SKM-1 (cell line): Measurements from ENCODE around the gene PDE4B.
"Not testable (repeated sequence)": the region's sequence is repeated elsewhere in the genome, so short reads cannot be mapped to it uniquely, and the experiment has no call there.

Experiments
- DNase-seq: peaks from one replicate; lab custom pipeline; 2025; ENCODE audit not compliant: unreplicated experiment; lab: John Stamatoyannopoulos, UW

PDE4B gene

GRCh38 chr1:66300972-66301451 lies 508.3 kb downstream of the PDE4B start:
- DNase-seq, result no peak

- no peak for DNase-seq
These were observed 509.6 kb downstream of the PDE4B start for GRCh38 chr1:66302184-66302742.

GRCh38 chr1:66302815-66303214 lies 510.1 kb downstream of the PDE4B start:
- no peak for DNase-seq

- DNase-seq, result no peak
These were observed 511.0 kb downstream of the PDE4B start for GRCh38 chr1:66303646-66304045.

- DNase-seq, result no peak
These were observed 511.4 kb downstream of the PDE4B start for GRCh38 chr1:66304128-66304527.

- DNase-seq, result no peak
These were observed 513.2 kb downstream of the PDE4B start for GRCh38 chr1:66305927-66306326.

- no peak for DNase-seq
These were observed 516.5 kb downstream of the PDE4B start for GRCh38 chr1:66309006-66309741.

- no peak for DNase-seq
These were observed 518.4 kb downstream of the PDE4B start for GRCh38 chr1:66311092-66311491.

- no peak for DNase-seq
These were observed 518.9 kb downstream of the PDE4B start for GRCh38 chr1:66311628-66312027.

GRCh38 chr1:66312271-66312990 lies 519.7 kb downstream of the PDE4B start:
- DNase-seq, result no peak

- no peak for DNase-seq
These were observed 520.7 kb downstream of the PDE4B start for GRCh38 chr1:66313429-66313828.

GRCh38 chr1:66315671-66316070 lies 523.0 kb downstream of the PDE4B start:
- DNase-seq, result no peak

GRCh38 chr1:66316464-66317247 lies 524.0 kb downstream of the PDE4B start:
- DNase-seq, result no peak

GRCh38 chr1:66317248-66317515 lies 524.5 kb downstream of the PDE4B start:
- no peak for DNase-seq

- no peak for DNase-seq
These were observed 527.5 kb downstream of the PDE4B start for GRCh38 chr1:66320231-66320630.

- not testable (repeated sequence) for DNase-seq
These were observed 529.8 kb downstream of the PDE4B start for GRCh38 chr1:66322462-66322861.

GRCh38 chr1:66323958-66324625 lies 531.4 kb downstream of the PDE4B start:
- no peak for DNase-seq

- DNase-seq, result no peak
These were observed 533.1 kb downstream of the PDE4B start for GRCh38 chr1:66325594-66326380.

- DNase-seq, result no peak
These were observed 534.2 kb downstream of the PDE4B start for GRCh38 chr1:66326867-66327266.

- peak; percentile 80 for DNase-seq
These were observed 534.9 kb downstream of the PDE4B start for GRCh38 chr1:66327588-66327987.
